ENCODE measurements around the gene CTSE.

The CTSE gene

GRCh38 chr1:206003854-206004800 is 19.6 kb downstream of the CTSE start:
- TF ChIP-seq, protein P1, sequence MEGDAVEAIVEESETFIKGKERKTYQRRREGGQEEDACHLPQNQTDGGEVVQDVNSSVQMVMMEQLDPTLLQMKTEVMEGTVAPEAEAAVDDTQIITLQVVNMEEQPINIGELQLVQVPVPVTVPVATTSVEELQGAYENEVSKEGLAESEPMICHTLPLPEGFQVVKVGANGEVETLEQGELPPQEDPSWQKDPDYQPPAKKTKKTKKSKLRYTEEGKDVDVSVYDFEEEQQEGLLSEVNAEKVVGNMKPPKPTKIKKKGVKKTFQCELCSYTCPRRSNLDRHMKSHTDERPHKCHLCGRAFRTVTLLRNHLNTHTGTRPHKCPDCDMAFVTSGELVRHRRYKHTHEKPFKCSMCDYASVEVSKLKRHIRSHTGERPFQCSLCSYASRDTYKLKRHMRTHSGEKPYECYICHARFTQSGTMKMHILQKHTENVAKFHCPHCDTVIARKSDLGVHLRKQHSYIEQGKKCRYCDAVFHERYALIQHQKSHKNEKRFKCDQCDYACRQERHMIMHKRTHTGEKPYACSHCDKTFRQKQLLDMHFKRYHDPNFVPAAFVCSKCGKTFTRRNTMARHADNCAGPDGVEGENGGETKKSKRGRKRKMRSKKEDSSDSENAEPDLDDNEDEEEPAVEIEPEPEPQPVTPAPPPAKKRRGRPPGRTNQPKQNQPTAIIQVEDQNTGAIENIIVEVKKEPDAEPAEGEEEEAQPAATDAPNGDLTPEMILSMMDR (IDR thresholded peaks at IDR 0.05; ENCODE audit: extremely low read depth, insufficient read depth, missing control alignments) = no peak
- in situ Hi-C loops (cut with MboI; ENCODE audit: low pct_unique_long_range_greater_than_20kb, low sequenced_read_pairs, unreplicated experiment) = no loop called here
- DNase-seq (ENCODE audit: low spot score) = no peak

GRCh38 chr1:206002871-206003801 is 20.6 kb downstream of the CTSE start, which contains the start of gene RAB7B:
Gene RAB7B (minus strand): TSS chr1:206003395. CDS start chr1:205994135, 9,260 bp downstream.
- TF ChIP-seq, protein P1 (IDR thresholded peaks at IDR 0.05; ENCODE audit: extremely low read depth, insufficient read depth, missing control alignments) = no peak
- in situ Hi-C loops (cut with MboI; ENCODE audit: low pct_unique_long_range_greater_than_20kb, low sequenced_read_pairs, unreplicated experiment) = no loop called here
- DNase-seq (ENCODE audit: low spot score) = no peak

GRCh38 chr1:206002160-206002559 is 21.5 kb downstream of the CTSE start:
- DNase-seq (ENCODE audit: low spot score) = no peak
- in situ Hi-C loops (cut with MboI; ENCODE audit: low pct_unique_long_range_greater_than_20kb, low sequenced_read_pairs, unreplicated experiment) = no loop called here
- TF ChIP-seq, protein P1 (IDR thresholded peaks at IDR 0.05; ENCODE audit: extremely low read depth, insufficient read depth, missing control alignments) = no peak

- no peak for DNase-seq (ENCODE audit: low spot score)
- TF ChIP-seq, protein P1 (IDR thresholded peaks at IDR 0.05; ENCODE audit: extremely low read depth, insufficient read depth, missing control alignments) = no peak
- in situ Hi-C loops (cut with MboI; ENCODE audit: low pct_unique_long_range_greater_than_20kb, low sequenced_read_pairs, unreplicated experiment) = no loop called here
Measured at GRCh38 chr1:206001476-206001888, 22.2 kb downstream of the CTSE start.

- in situ Hi-C loops (cut with MboI; ENCODE audit: low pct_unique_long_range_greater_than_20kb, low sequenced_read_pairs, unreplicated experiment) = no loop called here
- TF ChIP-seq, protein P1 (IDR thresholded peaks at IDR 0.05; ENCODE audit: extremely low read depth, insufficient read depth, missing control alignments) = no peak
- DNase-seq (ENCODE audit: low spot score) = no peak
Measured at GRCh38 chr1:206000641-206001339, 22.9 kb downstream of the CTSE start.
